Smooth muscle cell (in vitro differentiated cells): ENCODE results near the gene ABHD3. TPM values are rescaled to one million over a fixed set of nuclear protein-coding genes. Genes with fewer than 3 reads are reported as not detected.
"Not testable (repeated sequence)": the region's sequence is repeated elsewhere in the genome, so short reads cannot be mapped to it uniquely, and the experiment has no call there.

Experiments
- DNase-seq: peaks from one replicate; lab custom pipeline; 2025; ENCODE audit not compliant: unreplicated experiment; lab: John Stamatoyannopoulos, UW
- H2AFZ ChIP-seq: fragments of 200-600 bp; sonication (generic); 2 replicates; pipeline ENCODE4 v1.6.0; 2016; ENCODE audit warnings: antibody characterized with exemption, low read depth, mild to moderate bottlenecking
- H3F3A ChIP-seq: fragments of 200-600 bp; sonication (generic); 2 replicates; pipeline ENCODE4 v1.6.0; 2017; ENCODE audit warnings: antibody characterized with exemption, low read depth
- H3K27ac ChIP-seq: fragments of 200-600 bp; sonication (generic); 2 replicates; pipeline ENCODE4 v1.5.1; 2016; ENCODE audit warnings: low read depth, mild to moderate bottlenecking
- H3K27me3 ChIP-seq: fragments of 200-600 bp; sonication (generic); 2 replicates; pipeline ENCODE4 v1.6.1; 2016; ENCODE audit warnings: low read depth, mild to moderate bottlenecking
- H3K36me3 ChIP-seq: fragments of 200-600 bp; sonication (generic); 2 replicates; pipeline ENCODE4 v1.5.1; 2016; ENCODE audit warnings: low read depth
- H3K4me1 ChIP-seq: fragments of 200-600 bp; sonication (generic); 2 replicates; pipeline ENCODE4 v1.5.1; 2016; ENCODE audit warnings: low read depth
- H3K4me2 ChIP-seq: fragments of 200-600 bp; sonication (generic); 2 replicates; pipeline ENCODE4 v1.6.0; 2016; ENCODE audit warnings: mild to moderate bottlenecking
- H3K4me3 ChIP-seq: fragments of 200-600 bp; sonication (generic); 2 replicates; pipeline ENCODE4 v1.5.1; 2016; ENCODE audit warnings: mild to moderate bottlenecking
- H3K79me2 ChIP-seq: fragments of 200-600 bp; sonication (generic); 2 replicates; pipeline ENCODE4 v1.6.0; 2016; ENCODE audit warnings: low read depth, mild to moderate bottlenecking
- H3K9ac ChIP-seq: fragments of 200-600 bp; sonication (generic); 2 replicates; pipeline ENCODE4 v1.6.0; 2016; ENCODE audit warnings: low read depth
- H3K9me3 ChIP-seq: fragments of 200-600 bp; sonication (generic); replicated peaks from 2 replicates; pipeline ENCODE4 v1.5.1; 2016; ENCODE audit warnings: low read depth
- H4K20me1 ChIP-seq: fragments of 200-600 bp; sonication (generic); 2 replicates; pipeline ENCODE4 v1.6.0; 2016; ENCODE audit warnings: low read depth
- CTCF ChIP-seq: fragments of 200-600 bp; sonication (generic); IDR thresholded peaks from 2 replicates; pipeline ENCODE4 v1.5.1; 2017; ENCODE audit warnings: borderline replicate concordance, mild to moderate bottlenecking, antibody characterized with exemption; ENCODE audit not compliant: insufficient read depth, poor library complexity, severe bottlenecking
- WGBS: methylation state at CpG from one replicate; pipeline ENCODE4 v1.1.7; 2016; ENCODE audit warnings: low lambda C conversion rate; 5-methylcytosine and 5-hydroxymethylcytosine counted together
- polyA plus RNA-seq: library from polyadenylated mRNA; unstranded; fragments of >200 nt; fragmentation: Nextera tagmentation; extraction: Ambion mirVana; gene quantifications from 2 replicates; pipeline ENCODE4 v1.2.1, GENCODE V29; 2016
- total RNA-seq: library from RNA; depleted of rRNA; stranded (reverse); fragments of >200 nt; gene quantifications from 2 replicates; pipeline ENCODE4 v1.2.3, GENCODE V29; 2014

Gene ABHD3
- total and polyA plus RNA-seq, 2 experiments from 2014 or later = 6.9 to 9.9 TPM

- DNase-seq = no peak
Observed at GRCh38 chr18:21636769-21637168, 67.8 kb downstream of the ABHD3 start.

GRCh38 chr18:21634588-21635199 is 69.9 kb downstream of the ABHD3 start:
- Histone ChIP-seq H3K36me3 (peaks cover 10% of the 10 kb centered on the region), H4K20me1 (no peaks in the 10 kb centered on the region), H3K9me3 (no peaks in the 10 kb centered on the region), H3K79me2 (no peaks in the 10 kb centered on the region), H3K4me1 (no peaks in the 10 kb centered on the region), H3K27ac (no peak overlapping the region), H3F3A (no peaks in the 10 kb centered on the region), H2AFZ (no peak overlapping the region), H3K4me3 (no peak overlapping the region), H3K4me2 (no peak overlapping the region), H3K9ac (no peak overlapping the region), H3K27me3 (no peaks in the 10 kb centered on the region)
- WGBS = 90% methylated on average over 4 of the region's 4 CpGs
- DNase-seq = no peak
- no peak for TF ChIP-seq CTCF

More at GRCh38 chr18:21636769-21637168, 67.8 kb downstream of the ABHD3 start:
- Histone ChIP-seq H3K9ac (no peak overlapping the region), H3K27ac (no peak overlapping the region), H3F3A (no peaks in the 10 kb centered on the region), H3K79me2 (no peaks in the 10 kb centered on the region), H4K20me1 (no peaks in the 10 kb centered on the region), H3K9me3 (no peaks in the 10 kb centered on the region), H2AFZ (no peak overlapping the region), H3K4me2 (no peak overlapping the region), H3K36me3 (peaks cover 2% of the 10 kb centered on the region), H3K27me3 (no peaks in the 10 kb centered on the region), H3K4me3 (no peak overlapping the region), H3K4me1 (no peaks in the 10 kb centered on the region)
- 92% methylated on average over 13 of the region's 13 CpGs for WGBS
- TF ChIP-seq CTCF = no peak

- no peaks in the 10 kb centered on the region for H3K27me3 ChIP-seq
- no peak overlapping the region for H3K4me2 ChIP-seq
- H3K27ac ChIP-seq = no peak overlapping the region
- H3K4me1 ChIP-seq = no peaks in the 10 kb centered on the region
- TF ChIP-seq CTCF = peak; percentile 3
- no peak overlapping the region for H3K9ac ChIP-seq
- WGBS = 95% methylated on average over 1 of the region's 1 CpG
- H3K36me3 ChIP-seq = peaks cover 25% of the 10 kb centered on the region
- H3K4me3 ChIP-seq = no peak overlapping the region
- no peaks in the 10 kb centered on the region for H3F3A ChIP-seq
- peaks cover 8% of the 10 kb centered on the region for H4K20me1 ChIP-seq
- H3K79me2 ChIP-seq = no peaks in the 10 kb centered on the region
- no peak overlapping the region for H2AFZ ChIP-seq
- H3K9me3 ChIP-seq = no peaks in the 10 kb centered on the region
- DNase-seq = no peak
Observed at GRCh38 chr18:21632393-21632792, 72.2 kb downstream of the ABHD3 start.

GRCh38 chr18:21629089-21629832 is 75.3 kb downstream of the ABHD3 start:
- no peak overlapping the region for H3K4me2 ChIP-seq
- no peak overlapping the region for H3K27ac ChIP-seq
- peaks cover 33% of the 10 kb centered on the region for H3K36me3 ChIP-seq
- no peak overlapping the region for H3K9ac ChIP-seq
- H2AFZ ChIP-seq = no peak overlapping the region
- no peak overlapping the region for H3K4me3 ChIP-seq
- peaks cover 12% of the 10 kb centered on the region for H4K20me1 ChIP-seq
- no peaks in the 10 kb centered on the region for H3F3A ChIP-seq
- no peaks in the 10 kb centered on the region for H3K9me3 ChIP-seq
- H3K27me3 ChIP-seq = no peaks in the 10 kb centered on the region
- H3K79me2 ChIP-seq = peaks cover 5% of the 10 kb centered on the region
- WGBS = 98% methylated on average over 9 of the region's 9 CpGs
- H3K4me1 ChIP-seq = no peaks in the 10 kb centered on the region
- no peak for DNase-seq
- TF ChIP-seq CTCF = no peak

- not testable (repeated sequence) for H3K4me2 ChIP-seq, H3K9me3 ChIP-seq, H3K27ac ChIP-seq, H3K4me3 ChIP-seq, H3F3A ChIP-seq, H3K27me3 ChIP-seq, H2AFZ ChIP-seq, DNase-seq, H3K4me1 ChIP-seq, H3K9ac ChIP-seq
- WGBS = 96% methylated on average over 9 of the region's 9 CpGs
- H4K20me1 ChIP-seq = peaks cover 57% of the 10 kb centered on the region
- H3K36me3 ChIP-seq = peaks cover 24% of the 10 kb centered on the region
- peaks cover 72% of the 10 kb centered on the region for H3K79me2 ChIP-seq
Observed at GRCh38 chr18:21621640-21622039, 82.9 kb downstream of the ABHD3 start.
